Astrocyte (in vitro differentiated cells and primary cell): ENCODE data around the gene KCND2. TPM values are rescaled to one million over a fixed set of nuclear protein-coding genes. Genes with fewer than 3 reads are reported as not detected.

Experiments used
- DNase-seq: peaks from one replicate; pipeline ENCODE4 v3.0.0-alpha.2; 2010; ENCODE audit warnings: low read depth
- FAIRE-seq: peaks from 2 replicates; lab custom pipeline; 2011; peaks lifted over from hg19 to GRCh38; lab: Jason Lieb, UNC
- H2AFZ ChIP-seq: 2 replicates; pipeline ENCODE4 v1.6.0; 2012; ENCODE audit warnings: low read depth, low read length, inconsistent platforms
- H3K27ac ChIP-seq: 2 replicates; pipeline ENCODE4 v1.5.1; 2011; ENCODE audit warnings: low read depth, low read length, inconsistent platforms
- H3K27me3 ChIP-seq: 2 replicates; pipeline ENCODE4 v1.6.0; 2011; ENCODE audit warnings: low read length, inconsistent platforms; ENCODE audit not compliant: insufficient read depth
- H3K36me3 ChIP-seq: 2 replicates; pipeline ENCODE4 v1.5.1; 2011; ENCODE audit warnings: low read length, inconsistent platforms; ENCODE audit not compliant: insufficient read depth
- H3K4me1 ChIP-seq: 2 replicates; pipeline ENCODE4 v1.5.1; 2011; ENCODE audit warnings: low read length, inconsistent platforms; ENCODE audit not compliant: insufficient read depth
- H3K4me2 ChIP-seq: 2 replicates; pipeline ENCODE4 v1.6.0; 2012; ENCODE audit warnings: low read length, inconsistent platforms
- H3K4me3 ChIP-seq: 2 replicates; pipeline ENCODE4 v1.5.1; 2011; ENCODE audit warnings: low read depth, mild to moderate bottlenecking, low read length, inconsistent platforms; ENCODE audit not compliant: insufficient read depth
- H3K79me2 ChIP-seq: 2 replicates; pipeline ENCODE4 v1.6.0; 2012; ENCODE audit warnings: mild to moderate bottlenecking, low read length, inconsistent platforms; ENCODE audit not compliant: insufficient read depth
- H3K9ac ChIP-seq: 2 replicates; pipeline ENCODE4 v1.6.0; 2012; ENCODE audit warnings: mild to moderate bottlenecking, low read length, inconsistent platforms
- H3K9me3 ChIP-seq: 2 replicates; pipeline ENCODE4 v1.5.1; 2012; ENCODE audit warnings: low read depth, mild to moderate bottlenecking, low read length, inconsistent platforms; ENCODE audit not compliant: insufficient read depth
- H4K20me1 ChIP-seq: 2 replicates; pipeline ENCODE4 v1.6.0; 2012; ENCODE audit warnings: low read length, inconsistent platforms; ENCODE audit not compliant: insufficient read depth
- H3K27ac Mint-ChIP-seq: one replicate; pipeline ENCODE4 v1.8.0; 2021; ENCODE audit warnings: mild to moderate bottlenecking, mixed read lengths; ENCODE audit not compliant: unreplicated experiment
- H3K27me3 Mint-ChIP-seq: one replicate; pipeline ENCODE4 v1.8.0; 2021; ENCODE audit warnings: low read depth, mixed read lengths; ENCODE audit not compliant: unreplicated experiment
- H3K36me3 Mint-ChIP-seq: one replicate; pipeline ENCODE4 v1.8.0; 2021; ENCODE audit warnings: low read depth, mixed read lengths; ENCODE audit not compliant: unreplicated experiment
- H3K4me1 Mint-ChIP-seq: one replicate; pipeline ENCODE4 v1.8.0; 2021; ENCODE audit warnings: low read depth, mixed read lengths; ENCODE audit not compliant: unreplicated experiment
- H3K4me3 Mint-ChIP-seq: one replicate; pipeline ENCODE4 v1.8.0; 2021; ENCODE audit warnings: mild to moderate bottlenecking, moderate library complexity, mixed read lengths; ENCODE audit not compliant: unreplicated experiment
- H3K9me3 Mint-ChIP-seq: one replicate; pipeline ENCODE4 v1.8.0; 2021; ENCODE audit warnings: mild to moderate bottlenecking, mixed read lengths; ENCODE audit not compliant: unreplicated experiment
- EZH2 ChIP-seq: IDR thresholded peaks from 2 replicates; pipeline ENCODE4 v1.6.1; 2012; ENCODE audit warnings: mild to moderate bottlenecking, low read length, inconsistent platforms; ENCODE audit not compliant: insufficient read depth
- total RNA-seq: library from RNA; stranded (reverse); gene quantifications from 2 replicates; pipeline ENCODE4 v1.2.1, GENCODE V29; 2021
- TF ChIP-seq, protein P1 (sequence below): IDR thresholded peaks from 2 replicates; pipeline ENCODE4 v1.5.1; 2011; ENCODE audit warnings: low read depth, mild to moderate bottlenecking, inconsistent platforms, low read length, moderate library complexity; ENCODE audit not compliant: insufficient read depth

KCND2 gene
- total RNA-seq, 1 donor from 2014 or later = 0.30 TPM

DNA sequence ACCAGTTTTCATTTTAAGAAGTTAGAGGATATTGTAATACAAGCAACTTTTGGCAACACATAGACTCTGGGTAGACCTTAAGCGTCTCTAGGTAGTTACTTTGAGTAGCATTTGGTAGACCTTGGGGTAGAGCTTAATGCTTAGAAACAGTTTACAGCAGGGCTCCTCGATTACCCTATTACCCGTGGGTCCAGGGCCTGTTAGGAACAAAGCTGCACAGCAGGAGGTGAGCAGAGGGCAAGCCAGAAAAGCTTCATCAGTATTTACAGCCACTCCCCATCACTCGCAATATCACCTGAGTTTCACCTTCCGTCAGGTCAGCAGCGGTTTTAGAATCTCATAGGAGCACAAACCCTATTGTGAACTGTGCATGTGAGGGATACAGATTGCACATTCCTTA, 411.5 kb downstream of the KCND2 start:
- no peaks in the 10 kb centered on the region for H3K36me3 ChIP-seq

DNA sequence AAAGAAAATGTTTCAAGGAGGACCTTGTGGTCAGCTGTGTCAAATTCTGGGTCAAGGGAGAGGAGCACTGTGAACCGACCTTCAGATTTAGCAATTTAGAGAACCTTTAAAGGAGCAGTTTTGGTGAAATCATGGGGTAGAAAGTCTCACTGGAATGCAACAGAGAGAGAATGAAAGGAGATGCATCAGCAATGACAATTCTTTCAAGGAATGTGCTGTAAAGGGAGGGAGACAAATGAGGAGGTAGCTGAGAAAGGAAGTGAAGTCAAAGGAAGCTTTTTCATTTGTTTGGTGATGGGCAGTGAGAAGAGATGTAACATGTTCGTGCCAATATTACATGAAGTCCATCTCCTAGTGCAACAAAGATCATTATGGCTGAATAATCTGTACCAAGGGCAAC, 418.9 kb downstream of the KCND2 start:
- Mint-ChIP-seq H3K4me1 (peaks cover 8% of the 10 kb centered on the region), H3K27ac (no peak overlapping the region), H3K36me3 (no peaks in the 10 kb centered on the region), H3K4me3 (no peak overlapping the region), H3K9me3 (peaks cover 3% of the 10 kb centered on the region), H3K27me3 (no peaks in the 10 kb centered on the region)
- Histone ChIP-seq H3K79me2 (no peaks in the 10 kb centered on the region), H2AFZ (no peak overlapping the region), H3K9ac (no peak overlapping the region), H3K27ac (no peak overlapping the region), H3K4me2 (no peak overlapping the region), H3K9me3 (no peaks in the 10 kb centered on the region), H3K27me3 (no peaks in the 10 kb centered on the region), H3K4me1 (no peaks in the 10 kb centered on the region), H3K36me3 (no peaks in the 10 kb centered on the region), H3K4me3 (no peak overlapping the region), H4K20me1 (no peaks in the 10 kb centered on the region)
- FAIRE-seq = no peak
- TF ChIP-seq, protein P1, sequence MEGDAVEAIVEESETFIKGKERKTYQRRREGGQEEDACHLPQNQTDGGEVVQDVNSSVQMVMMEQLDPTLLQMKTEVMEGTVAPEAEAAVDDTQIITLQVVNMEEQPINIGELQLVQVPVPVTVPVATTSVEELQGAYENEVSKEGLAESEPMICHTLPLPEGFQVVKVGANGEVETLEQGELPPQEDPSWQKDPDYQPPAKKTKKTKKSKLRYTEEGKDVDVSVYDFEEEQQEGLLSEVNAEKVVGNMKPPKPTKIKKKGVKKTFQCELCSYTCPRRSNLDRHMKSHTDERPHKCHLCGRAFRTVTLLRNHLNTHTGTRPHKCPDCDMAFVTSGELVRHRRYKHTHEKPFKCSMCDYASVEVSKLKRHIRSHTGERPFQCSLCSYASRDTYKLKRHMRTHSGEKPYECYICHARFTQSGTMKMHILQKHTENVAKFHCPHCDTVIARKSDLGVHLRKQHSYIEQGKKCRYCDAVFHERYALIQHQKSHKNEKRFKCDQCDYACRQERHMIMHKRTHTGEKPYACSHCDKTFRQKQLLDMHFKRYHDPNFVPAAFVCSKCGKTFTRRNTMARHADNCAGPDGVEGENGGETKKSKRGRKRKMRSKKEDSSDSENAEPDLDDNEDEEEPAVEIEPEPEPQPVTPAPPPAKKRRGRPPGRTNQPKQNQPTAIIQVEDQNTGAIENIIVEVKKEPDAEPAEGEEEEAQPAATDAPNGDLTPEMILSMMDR = no peak
- TF ChIP-seq EZH2 = no peak
- DNase-seq = no peak

More for the DNA sequence above, 411.5 kb downstream of the KCND2 start:
- Histone ChIP-seq H3K4me1 (no peaks in the 10 kb centered on the region), H3K9ac (no peak overlapping the region), H4K20me1 (no peaks in the 10 kb centered on the region), H3K4me2 (no peak overlapping the region), H3K27me3 (no peaks in the 10 kb centered on the region), H3K27ac (no peak overlapping the region), H2AFZ (no peak overlapping the region), H3K9me3 (no peaks in the 10 kb centered on the region), H3K4me3 (no peak overlapping the region), H3K79me2 (no peaks in the 10 kb centered on the region)
- Mint-ChIP-seq H3K27ac (no peak overlapping the region), H3K36me3 (no peaks in the 10 kb centered on the region), H3K9me3 (no peaks in the 10 kb centered on the region), H3K4me1 (no peaks in the 10 kb centered on the region), H3K27me3 (no peaks in the 10 kb centered on the region), H3K4me3 (no peak overlapping the region)
- no peak for FAIRE-seq
- no peak for DNase-seq
- TF ChIP-seq, protein P1 = no peak
- no peak for TF ChIP-seq EZH2

DNA sequence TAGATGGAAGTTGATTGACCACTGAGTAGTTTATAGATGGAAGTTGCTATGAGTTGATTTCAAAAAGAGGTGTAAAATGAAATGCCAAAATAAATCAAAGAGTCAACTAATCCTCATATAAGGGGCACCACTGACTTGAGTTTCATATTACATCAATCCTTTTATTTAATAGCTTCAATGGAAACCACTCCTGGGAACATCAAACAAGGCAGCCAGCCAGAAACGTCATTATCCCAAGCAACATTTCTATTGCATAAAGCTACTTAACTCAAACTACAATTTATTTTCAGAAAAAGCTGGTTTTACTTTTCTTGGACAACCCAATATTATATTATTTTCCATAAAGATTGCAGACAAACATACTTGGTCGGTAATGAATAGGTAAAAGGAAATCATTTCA, 422.9 kb downstream of the KCND2 start:
- no peak overlapping the region for H3K27ac ChIP-seq
- FAIRE-seq = no peak
- peaks cover 8% of the 10 kb centered on the region for H3K4me1 Mint-ChIP-seq
- no peaks in the 10 kb centered on the region for H3K27me3 ChIP-seq
- H3K79me2 ChIP-seq = no peaks in the 10 kb centered on the region
- no peaks in the 10 kb centered on the region for H3K36me3 Mint-ChIP-seq
- no peak overlapping the region for H3K27ac Mint-ChIP-seq
- no peak overlapping the region for H3K4me2 ChIP-seq
- DNase-seq = no peak
- no peaks in the 10 kb centered on the region for H3K27me3 Mint-ChIP-seq
- H3K4me3 ChIP-seq = no peak overlapping the region
- H4K20me1 ChIP-seq = no peaks in the 10 kb centered on the region
- H3K9me3 Mint-ChIP-seq = peaks cover 3% of the 10 kb centered on the region
- H2AFZ ChIP-seq = no peak overlapping the region
- no peaks in the 10 kb centered on the region for H3K4me1 ChIP-seq
- H3K9me3 ChIP-seq = no peaks in the 10 kb centered on the region
- H3K36me3 ChIP-seq = no peaks in the 10 kb centered on the region
- no peak overlapping the region for H3K9ac ChIP-seq
- no peak overlapping the region for H3K4me3 Mint-ChIP-seq
- no peak for TF ChIP-seq EZH2
- TF ChIP-seq, protein P1 = no peak
